ENCODE measurements around the gene AUTS2.

The AUTS2 gene

GRCh38 chr7:69708857-69709256 lies 110.6 kb downstream of the AUTS2 start:
- Mint-ChIP-seq H3K27ac (no peak overlapping the region), H3K4me3 (no peak overlapping the region), H3K36me3 (ENCODE audit: low read depth) (no peaks in the 10 kb centered on the region), H3K27me3 (ENCODE audit: low read depth, poor library complexity) (no peaks in the 10 kb centered on the region), H3K4me1 (peaks cover 55% of the 10 kb centered on the region), H3K9me3 (no peaks in the 10 kb centered on the region)
- TF ChIP-seq, protein P1, sequence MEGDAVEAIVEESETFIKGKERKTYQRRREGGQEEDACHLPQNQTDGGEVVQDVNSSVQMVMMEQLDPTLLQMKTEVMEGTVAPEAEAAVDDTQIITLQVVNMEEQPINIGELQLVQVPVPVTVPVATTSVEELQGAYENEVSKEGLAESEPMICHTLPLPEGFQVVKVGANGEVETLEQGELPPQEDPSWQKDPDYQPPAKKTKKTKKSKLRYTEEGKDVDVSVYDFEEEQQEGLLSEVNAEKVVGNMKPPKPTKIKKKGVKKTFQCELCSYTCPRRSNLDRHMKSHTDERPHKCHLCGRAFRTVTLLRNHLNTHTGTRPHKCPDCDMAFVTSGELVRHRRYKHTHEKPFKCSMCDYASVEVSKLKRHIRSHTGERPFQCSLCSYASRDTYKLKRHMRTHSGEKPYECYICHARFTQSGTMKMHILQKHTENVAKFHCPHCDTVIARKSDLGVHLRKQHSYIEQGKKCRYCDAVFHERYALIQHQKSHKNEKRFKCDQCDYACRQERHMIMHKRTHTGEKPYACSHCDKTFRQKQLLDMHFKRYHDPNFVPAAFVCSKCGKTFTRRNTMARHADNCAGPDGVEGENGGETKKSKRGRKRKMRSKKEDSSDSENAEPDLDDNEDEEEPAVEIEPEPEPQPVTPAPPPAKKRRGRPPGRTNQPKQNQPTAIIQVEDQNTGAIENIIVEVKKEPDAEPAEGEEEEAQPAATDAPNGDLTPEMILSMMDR (IDR thresholded peaks at IDR 0.05): no peak
- no peak for DNase-seq

DNA sequence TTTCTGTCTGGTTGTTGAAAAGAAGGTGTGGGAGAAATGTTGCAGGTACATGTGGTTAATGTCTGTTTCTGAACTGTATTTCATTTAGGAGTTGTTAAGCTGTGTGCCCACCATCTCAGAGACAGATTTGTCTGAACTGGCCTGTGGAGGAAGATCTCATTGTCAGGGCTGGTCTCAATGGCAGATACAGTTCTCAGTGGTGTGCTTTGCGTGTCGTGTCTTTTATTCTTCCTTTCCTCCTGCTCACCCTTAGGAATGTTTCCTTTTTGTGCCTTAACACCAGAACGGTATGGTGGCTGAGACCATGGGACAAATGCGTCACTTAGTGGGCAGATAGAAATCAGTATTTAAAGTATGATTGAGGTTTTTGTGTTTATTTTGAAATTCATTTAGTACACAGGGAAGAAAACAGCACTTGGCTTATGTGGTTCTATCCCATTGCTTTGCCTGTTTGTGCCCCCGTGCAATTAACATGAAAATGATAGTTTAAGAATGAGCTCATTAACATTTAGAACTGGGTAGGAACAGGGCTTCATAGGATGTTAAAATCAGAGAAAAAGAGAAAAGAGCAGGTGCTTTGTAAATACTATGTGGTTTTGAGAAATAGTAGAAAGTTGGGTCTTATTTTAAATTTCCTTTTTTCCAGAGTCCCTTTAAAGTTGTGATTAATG lies 112.6 kb downstream of the AUTS2 start:
- Mint-ChIP-seq H3K27me3 (ENCODE audit: low read depth, poor library complexity) (no peaks in the 10 kb centered on the region), H3K4me3 (no peak overlapping the region), H3K27ac (no peak overlapping the region), H3K4me1 (peaks cover 61% of the 10 kb centered on the region), H3K36me3 (ENCODE audit: low read depth) (no peaks in the 10 kb centered on the region), H3K9me3 (no peaks in the 10 kb centered on the region)
- no peak for DNase-seq
- TF ChIP-seq, protein P1 (IDR thresholded peaks at IDR 0.05): no peak

GRCh38 chr7:69714886-69715576 lies 116.8 kb downstream of the AUTS2 start:
- TF ChIP-seq, protein P1 (IDR thresholded peaks at IDR 0.05): no peak
- no peaks in the 10 kb centered on the region for H3K9me3 Mint-ChIP-seq
- H3K4me1 Mint-ChIP-seq: peaks cover 38% of the 10 kb centered on the region
- H3K27me3 Mint-ChIP-seq (ENCODE audit: low read depth, poor library complexity): no peaks in the 10 kb centered on the region
- no peak overlapping the region for H3K27ac Mint-ChIP-seq
- no peak overlapping the region for H3K4me3 Mint-ChIP-seq
- no peaks in the 10 kb centered on the region for H3K36me3 Mint-ChIP-seq (ENCODE audit: low read depth)
- no peak for DNase-seq

DNA sequence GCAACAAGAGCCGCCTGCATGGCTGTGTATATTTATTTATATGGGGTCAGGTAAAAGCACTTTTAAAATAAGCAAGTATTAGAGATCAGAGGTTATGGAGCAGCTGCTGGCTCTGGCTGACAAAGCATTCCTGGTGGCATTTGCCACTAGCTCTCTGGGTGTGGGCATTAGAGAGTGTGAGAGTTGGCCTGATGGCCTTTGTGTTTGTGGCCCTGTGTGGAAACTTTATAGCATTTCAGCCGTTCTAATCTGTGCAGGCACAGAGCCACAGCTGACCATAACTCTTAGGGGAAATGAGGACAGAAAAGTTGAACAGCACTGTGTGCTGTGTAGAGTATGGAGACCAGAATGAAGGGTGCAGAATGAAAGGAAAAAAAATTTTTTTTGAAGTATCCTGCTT lies 118.9 kb downstream of the AUTS2 start:
- no peaks in the 10 kb centered on the region for H3K27me3 Mint-ChIP-seq (ENCODE audit: low read depth, poor library complexity)
- peaks cover 27% of the 10 kb centered on the region for H3K4me1 Mint-ChIP-seq
- H3K4me3 Mint-ChIP-seq: no peak overlapping the region
- H3K27ac Mint-ChIP-seq: peak overlapping the region; percentile 40
- no peak for DNase-seq
- TF ChIP-seq, protein P1 (IDR thresholded peaks at IDR 0.05): no peak
- H3K36me3 Mint-ChIP-seq (ENCODE audit: low read depth): no peaks in the 10 kb centered on the region
- H3K9me3 Mint-ChIP-seq: no peaks in the 10 kb centered on the region

- H3K27ac Mint-ChIP-seq: no peak overlapping the region
- no peak overlapping the region for H3K4me3 Mint-ChIP-seq
- DNase-seq: no peak
- TF ChIP-seq, protein P1 (IDR thresholded peaks at IDR 0.05): no peak
- no peaks in the 10 kb centered on the region for H3K9me3 Mint-ChIP-seq
- H3K4me1 Mint-ChIP-seq: peaks cover 48% of the 10 kb centered on the region
- no peaks in the 10 kb centered on the region for H3K36me3 Mint-ChIP-seq (ENCODE audit: low read depth)
- H3K27me3 Mint-ChIP-seq (ENCODE audit: low read depth, poor library complexity): no peaks in the 10 kb centered on the region
Observed at GRCh38 chr7:69719717-69720116, 121.4 kb downstream of the AUTS2 start.

DNA sequence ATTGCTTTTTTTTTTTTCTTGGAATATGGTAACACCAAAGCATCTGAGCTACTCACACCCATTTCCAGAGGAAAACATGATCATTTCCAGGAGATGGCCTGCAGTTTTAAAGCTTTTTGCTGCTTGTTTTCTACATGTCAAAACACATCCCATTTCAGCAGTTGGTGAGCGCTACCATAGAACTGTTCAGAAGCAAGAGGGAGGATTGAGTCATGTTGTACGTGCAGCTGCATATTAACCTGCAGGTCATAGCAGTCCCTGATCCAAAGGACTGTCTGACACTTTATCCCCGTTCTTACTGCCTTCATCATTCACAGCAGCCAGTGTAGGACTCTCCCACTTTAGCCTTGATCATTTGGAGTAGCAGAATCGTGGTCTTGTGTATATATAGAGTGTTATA lies 124.6 kb downstream of the AUTS2 start:
- peaks cover 17% of the 10 kb centered on the region for H3K9me3 Mint-ChIP-seq
- no peak overlapping the region for H3K4me3 Mint-ChIP-seq
- no peak for DNase-seq
- no peak overlapping the region for H3K27ac Mint-ChIP-seq
- H3K36me3 Mint-ChIP-seq (ENCODE audit: low read depth): peaks cover 16% of the 10 kb centered on the region
- TF ChIP-seq, protein P1 (IDR thresholded peaks at IDR 0.05): no peak
- no peaks in the 10 kb centered on the region for H3K27me3 Mint-ChIP-seq (ENCODE audit: low read depth, poor library complexity)
- H3K4me1 Mint-ChIP-seq: peaks cover 24% of the 10 kb centered on the region
